Astrocyte (in vitro differentiated cells and primary cell): ENCODE measurements around the gene IGFBPL1. TPM values are rescaled to one million over a fixed set of nuclear protein-coding genes. Genes with fewer than 3 reads are reported as not detected.

Experiments used
- DNase-seq: peaks from one replicate; pipeline ENCODE4 v3.0.0-alpha.2; 2010; ENCODE audit warnings: low read depth
- FAIRE-seq: peaks from 2 replicates; lab custom pipeline; 2011; peaks lifted over from hg19 to GRCh38; lab: Jason Lieb, UNC
- H2AFZ ChIP-seq: 2 replicates; pipeline ENCODE4 v1.6.0; 2012; ENCODE audit warnings: low read depth, low read length, inconsistent platforms
- H3K27ac ChIP-seq: 2 replicates; pipeline ENCODE4 v1.5.1; 2011; ENCODE audit warnings: low read depth, low read length, inconsistent platforms
- H3K27me3 ChIP-seq: 2 replicates; pipeline ENCODE4 v1.6.0; 2011; ENCODE audit warnings: low read length, inconsistent platforms; ENCODE audit not compliant: insufficient read depth
- H3K36me3 ChIP-seq: 2 replicates; pipeline ENCODE4 v1.5.1; 2011; ENCODE audit warnings: low read length, inconsistent platforms; ENCODE audit not compliant: insufficient read depth
- H3K4me1 ChIP-seq: 2 replicates; pipeline ENCODE4 v1.5.1; 2011; ENCODE audit warnings: low read length, inconsistent platforms; ENCODE audit not compliant: insufficient read depth
- H3K4me2 ChIP-seq: 2 replicates; pipeline ENCODE4 v1.6.0; 2012; ENCODE audit warnings: low read length, inconsistent platforms
- H3K4me3 ChIP-seq: 2 replicates; pipeline ENCODE4 v1.5.1; 2011; ENCODE audit warnings: low read depth, mild to moderate bottlenecking, low read length, inconsistent platforms; ENCODE audit not compliant: insufficient read depth
- H3K79me2 ChIP-seq: 2 replicates; pipeline ENCODE4 v1.6.0; 2012; ENCODE audit warnings: mild to moderate bottlenecking, low read length, inconsistent platforms; ENCODE audit not compliant: insufficient read depth
- H3K9ac ChIP-seq: 2 replicates; pipeline ENCODE4 v1.6.0; 2012; ENCODE audit warnings: mild to moderate bottlenecking, low read length, inconsistent platforms
- H3K9me3 ChIP-seq: 2 replicates; pipeline ENCODE4 v1.5.1; 2012; ENCODE audit warnings: low read depth, mild to moderate bottlenecking, low read length, inconsistent platforms; ENCODE audit not compliant: insufficient read depth
- H4K20me1 ChIP-seq: 2 replicates; pipeline ENCODE4 v1.6.0; 2012; ENCODE audit warnings: low read length, inconsistent platforms; ENCODE audit not compliant: insufficient read depth
- H3K27ac Mint-ChIP-seq: one replicate; pipeline ENCODE4 v1.8.0; 2021; ENCODE audit warnings: mild to moderate bottlenecking, mixed read lengths; ENCODE audit not compliant: unreplicated experiment
- H3K27me3 Mint-ChIP-seq: one replicate; pipeline ENCODE4 v1.8.0; 2021; ENCODE audit warnings: low read depth, mixed read lengths; ENCODE audit not compliant: unreplicated experiment
- H3K36me3 Mint-ChIP-seq: one replicate; pipeline ENCODE4 v1.8.0; 2021; ENCODE audit warnings: low read depth, mixed read lengths; ENCODE audit not compliant: unreplicated experiment
- H3K4me1 Mint-ChIP-seq: one replicate; pipeline ENCODE4 v1.8.0; 2021; ENCODE audit warnings: low read depth, mixed read lengths; ENCODE audit not compliant: unreplicated experiment
- H3K4me3 Mint-ChIP-seq: one replicate; pipeline ENCODE4 v1.8.0; 2021; ENCODE audit warnings: mild to moderate bottlenecking, moderate library complexity, mixed read lengths; ENCODE audit not compliant: unreplicated experiment
- H3K9me3 Mint-ChIP-seq: one replicate; pipeline ENCODE4 v1.8.0; 2021; ENCODE audit warnings: mild to moderate bottlenecking, mixed read lengths; ENCODE audit not compliant: unreplicated experiment
- CTCF ChIP-seq: IDR thresholded peaks from 2 replicates; pipeline ENCODE4 v1.5.1; 2011; ENCODE audit warnings: low read depth, mild to moderate bottlenecking, inconsistent platforms, low read length, moderate library complexity; ENCODE audit not compliant: insufficient read depth
- EZH2 ChIP-seq: IDR thresholded peaks from 2 replicates; pipeline ENCODE4 v1.6.1; 2012; ENCODE audit warnings: mild to moderate bottlenecking, low read length, inconsistent platforms; ENCODE audit not compliant: insufficient read depth
- total RNA-seq: library from RNA; stranded (reverse); gene quantifications from 2 replicates; pipeline ENCODE4 v1.2.1, GENCODE V29; 2021

The IGFBPL1 gene
- total RNA-seq, 1 donor from 2014 or later, result 11.0 TPM

GRCh38 chr9:38387066-38387465, 37.2 kb downstream of the IGFBPL1 start:
- H3K9ac ChIP-seq, result no peak overlapping the region
- no peak for FAIRE-seq
- H3K4me3 Mint-ChIP-seq, result no peak overlapping the region
- H4K20me1 ChIP-seq, result no peaks in the 10 kb centered on the region
- peaks cover 39% of the 10 kb centered on the region for H3K4me1 Mint-ChIP-seq
- no peak overlapping the region for H3K27ac Mint-ChIP-seq
- TF ChIP-seq CTCF (no peak), EZH2 (no peak)
- no peak overlapping the region for H2AFZ ChIP-seq
- H3K4me3 ChIP-seq, result no peak overlapping the region
- H3K4me2 ChIP-seq, result no peak overlapping the region
- no peak for DNase-seq
- H3K36me3 ChIP-seq, result no peaks in the 10 kb centered on the region
- H3K4me1 ChIP-seq, result peaks cover 12% of the 10 kb centered on the region
- H3K79me2 ChIP-seq, result no peaks in the 10 kb centered on the region
- peaks cover 5% of the 10 kb centered on the region for H3K9me3 ChIP-seq
- H3K27me3 ChIP-seq, result no peaks in the 10 kb centered on the region
- H3K9me3 Mint-ChIP-seq, result peaks cover 9% of the 10 kb centered on the region
- no peaks in the 10 kb centered on the region for H3K27me3 Mint-ChIP-seq
- H3K27ac ChIP-seq, result no peak overlapping the region
- no peaks in the 10 kb centered on the region for H3K36me3 Mint-ChIP-seq

DNA sequence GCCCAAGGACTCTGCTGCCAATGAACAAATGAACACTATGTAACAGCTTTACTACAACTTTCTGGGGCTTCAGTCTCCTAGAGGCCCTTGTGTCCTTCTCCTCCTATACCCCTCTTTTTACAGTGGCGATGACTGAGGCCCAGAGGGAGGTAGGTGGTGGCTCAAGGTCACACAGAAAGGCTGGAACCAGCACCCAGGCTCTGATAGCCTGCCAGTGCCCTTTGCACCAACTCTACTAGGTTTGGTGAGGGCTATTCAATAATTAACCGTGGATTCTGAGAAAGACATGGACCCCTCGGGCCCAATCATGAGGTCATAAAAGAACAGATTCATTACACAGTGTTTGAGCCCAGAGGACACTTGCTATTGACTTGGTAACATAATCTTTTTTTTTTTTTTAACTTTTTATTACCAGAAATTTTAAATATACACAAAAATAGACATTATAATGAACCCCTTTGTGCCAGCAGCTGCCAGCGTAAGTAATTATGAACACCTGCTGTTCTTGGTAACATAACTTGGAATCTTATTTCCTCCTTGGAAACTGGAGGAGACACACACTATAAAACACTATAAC, 37.8 kb downstream of the IGFBPL1 start:
- no peak overlapping the region for H3K4me2 ChIP-seq
- no peak overlapping the region for H2AFZ ChIP-seq
- Mint-ChIP-seq H3K9me3 (peaks cover 9% of the 10 kb centered on the region), H3K4me1 (peaks cover 41% of the 10 kb centered on the region), H3K27ac (no peak overlapping the region), H3K4me3 (no peak overlapping the region), H3K27me3 (no peaks in the 10 kb centered on the region), H3K36me3 (no peaks in the 10 kb centered on the region)
- TF ChIP-seq CTCF (no peak), EZH2 (no peak)
- no peak overlapping the region for H3K9ac ChIP-seq
- no peaks in the 10 kb centered on the region for H3K79me2 ChIP-seq
- peaks cover 11% of the 10 kb centered on the region for H3K4me1 ChIP-seq
- DNase-seq (no peak), FAIRE-seq (no peak)
- no peaks in the 10 kb centered on the region for H3K36me3 ChIP-seq
- H3K9me3 ChIP-seq, result peaks cover 5% of the 10 kb centered on the region
- no peak overlapping the region for H3K27ac ChIP-seq
- H3K27me3 ChIP-seq, result no peaks in the 10 kb centered on the region
- no peak overlapping the region for H3K4me3 ChIP-seq
- no peaks in the 10 kb centered on the region for H4K20me1 ChIP-seq

DNA sequence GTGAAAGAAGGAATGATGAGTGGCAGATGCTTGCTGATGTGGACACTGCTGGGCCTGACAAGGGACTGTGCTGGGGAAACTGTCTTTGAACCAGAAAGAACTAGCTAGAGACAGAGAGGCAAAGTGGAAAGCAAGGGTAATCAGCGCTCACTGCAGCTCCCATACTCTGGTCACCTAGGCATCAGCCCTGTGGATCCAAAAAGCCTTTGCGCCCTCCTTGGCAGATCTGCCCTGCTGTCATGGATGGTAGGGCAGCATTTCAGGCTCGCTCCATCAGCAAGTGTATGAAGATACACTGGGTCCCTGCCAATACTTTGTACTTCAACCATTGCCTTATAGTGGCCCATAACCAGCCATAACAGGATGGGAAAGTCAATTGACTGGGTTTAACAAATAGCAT, 38.4 kb downstream of the IGFBPL1 start:
- Mint-ChIP-seq H3K4me1 (peaks cover 44% of the 10 kb centered on the region), H3K27ac (no peak overlapping the region), H3K4me3 (no peak overlapping the region), H3K9me3 (peaks cover 9% of the 10 kb centered on the region), H3K27me3 (no peaks in the 10 kb centered on the region), H3K36me3 (no peaks in the 10 kb centered on the region)
- H3K4me3 ChIP-seq, result no peak overlapping the region
- H3K79me2 ChIP-seq, result no peaks in the 10 kb centered on the region
- DNase-seq (no peak), FAIRE-seq (no peak)
- peaks cover 11% of the 10 kb centered on the region for H3K4me1 ChIP-seq
- no peak overlapping the region for H3K27ac ChIP-seq
- H3K36me3 ChIP-seq, result no peaks in the 10 kb centered on the region
- no peak for TF ChIP-seq CTCF
- TF ChIP-seq EZH2, result no peak
- H2AFZ ChIP-seq, result no peak overlapping the region
- no peaks in the 10 kb centered on the region for H3K27me3 ChIP-seq
- no peaks in the 10 kb centered on the region for H4K20me1 ChIP-seq
- H3K4me2 ChIP-seq, result no peak overlapping the region
- no peak overlapping the region for H3K9ac ChIP-seq
- peaks cover 5% of the 10 kb centered on the region for H3K9me3 ChIP-seq
